Activated T-cell treated with anti-CD3 and anti-CD28 coated beads, Interleukin-2, amount 50 U/mL, for 4 hours (primary cell): ENCODE measurements around the gene MGAT1. TPM values are rescaled to one million over a fixed set of nuclear protein-coding genes. Genes with fewer than 3 reads are reported as not detected.

ENCODE experiments used
- ATAC-seq, 2 donors: fragments of 200-7000 bp; cut with Tn5 transposase; one replicate each; pipeline ENCODE4 v1.10.0; 2021
- DNase-seq: peaks from one replicate; pipeline ENCODE4 v3.0.0-alpha.2; 2020
- H3K27me3 Mint-ChIP-seq: one replicate; pipeline ENCODE4 v1.8.0; 2021; ENCODE audit warnings: low read depth, mixed read lengths
- H3K36me3 Mint-ChIP-seq: one replicate; pipeline ENCODE4 v1.8.0; 2022; ENCODE audit warnings: mixed read lengths; ENCODE audit not compliant: insufficient read depth
- H3K4me1 Mint-ChIP-seq: one replicate; pipeline ENCODE4 v1.8.0; 2021; ENCODE audit warnings: low read depth, mixed read lengths
- H3K4me3 Mint-ChIP-seq: one replicate; pipeline ENCODE4 v1.8.0; 2021; ENCODE audit warnings: mild to moderate bottlenecking, moderate library complexity, mixed read lengths
- H3K9me3 Mint-ChIP-seq: one replicate; pipeline ENCODE4 v1.8.0; 2021; ENCODE audit warnings: mixed read lengths
- total RNA-seq, 3 donors: library from RNA; stranded (reverse); gene quantifications; one replicate each; pipeline ENCODE4 v1.2.1, GENCODE V29; 2021

Gene MGAT1
- total RNA-seq, 3 donors from 2014 or later: 76.8 to 89.3 (median 85.0) TPM

DNA sequence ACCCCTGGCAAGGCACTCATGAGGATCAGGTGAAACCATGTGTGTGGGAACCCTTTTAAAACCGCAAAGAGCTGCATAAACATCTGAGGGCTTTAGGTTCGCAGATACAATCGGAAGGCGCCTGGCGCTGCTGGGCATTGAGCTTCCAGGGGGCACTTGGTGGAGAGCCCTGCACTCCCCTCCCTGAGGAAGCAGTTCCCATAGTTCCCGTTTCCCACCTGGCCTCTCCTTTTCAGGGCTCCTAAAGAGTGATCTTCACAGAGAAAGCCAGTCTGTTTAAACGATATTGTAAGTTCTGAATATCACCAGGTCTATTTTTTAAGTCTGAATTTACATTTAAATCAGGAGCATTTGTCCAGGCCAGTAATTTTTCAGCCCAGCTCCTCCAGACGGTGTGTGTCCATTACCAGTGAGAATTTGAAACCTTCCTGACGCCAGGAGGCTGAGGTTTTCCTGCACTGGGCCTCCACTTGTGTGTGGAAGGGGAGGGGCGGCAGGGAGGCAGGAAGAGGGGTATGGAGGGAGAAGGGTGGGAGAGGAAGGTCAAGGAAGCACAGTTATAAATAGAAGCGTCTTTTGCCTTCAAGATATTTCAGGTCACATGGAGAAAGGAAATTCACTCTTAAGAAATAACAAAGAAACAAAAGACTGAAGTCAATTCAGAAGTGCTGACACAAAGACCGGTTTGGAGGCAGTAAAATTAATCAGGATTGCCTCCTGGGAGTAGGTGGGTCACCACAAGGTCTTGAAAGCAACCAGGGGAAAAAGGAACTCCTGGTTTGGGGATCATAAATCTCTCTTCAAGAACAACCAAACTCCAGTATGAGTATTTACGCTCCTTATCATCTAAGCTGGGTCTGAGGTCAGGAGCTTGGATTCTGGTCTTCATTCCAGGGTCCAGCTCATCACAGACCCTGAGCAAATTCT is 14.3 kb upstream of the MGAT1 start:
- Mint-ChIP-seq H3K4me3 (peak overlapping the region; percentile 51), H3K4me1 (peaks cover 52% of the 10 kb centered on the region), H3K27me3 (no peaks in the 10 kb centered on the region), H3K9me3 (no peaks in the 10 kb centered on the region), H3K36me3 (no peaks in the 10 kb centered on the region)
- DNase-seq: no peak
- ATAC-seq: peak; percentile 51 to 59

DNA sequence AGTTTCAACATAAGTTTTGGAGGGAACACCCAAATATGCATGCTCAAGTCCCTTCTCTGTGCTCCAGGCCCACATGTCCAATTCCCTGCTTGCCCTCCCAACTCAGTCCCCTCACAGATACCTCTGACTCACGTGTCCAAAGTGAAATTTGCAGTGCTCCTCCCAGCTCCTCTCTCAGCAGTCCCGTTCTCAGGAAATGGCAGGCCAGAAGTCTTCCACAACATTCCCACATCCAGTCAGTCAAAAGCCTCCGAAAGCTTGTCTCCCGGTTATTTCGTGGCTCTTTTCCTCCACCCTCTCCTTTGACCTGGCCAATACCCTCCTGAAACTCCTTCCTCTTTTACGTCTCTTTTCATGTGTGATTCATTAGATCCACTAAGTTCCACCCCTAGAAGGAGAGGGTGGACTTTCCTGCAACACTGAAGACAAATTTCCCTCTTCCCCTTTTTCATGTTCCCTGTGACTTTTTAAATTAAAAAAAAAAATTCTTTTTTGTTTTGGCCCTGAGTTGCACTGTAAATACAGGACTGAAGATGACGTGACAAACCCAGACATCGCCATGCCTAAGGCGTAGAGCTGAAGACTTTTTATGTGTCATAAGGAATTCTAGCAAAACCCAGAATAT is 12.8 kb upstream of the MGAT1 start:
- Mint-ChIP-seq H3K36me3 (no peaks in the 10 kb centered on the region), H3K4me3 (peak overlapping the region; percentile 29), H3K9me3 (no peaks in the 10 kb centered on the region), H3K27me3 (no peaks in the 10 kb centered on the region), H3K4me1 (peaks cover 61% of the 10 kb centered on the region)
- DNase-seq: no peak
- ATAC-seq: no peak

DNA sequence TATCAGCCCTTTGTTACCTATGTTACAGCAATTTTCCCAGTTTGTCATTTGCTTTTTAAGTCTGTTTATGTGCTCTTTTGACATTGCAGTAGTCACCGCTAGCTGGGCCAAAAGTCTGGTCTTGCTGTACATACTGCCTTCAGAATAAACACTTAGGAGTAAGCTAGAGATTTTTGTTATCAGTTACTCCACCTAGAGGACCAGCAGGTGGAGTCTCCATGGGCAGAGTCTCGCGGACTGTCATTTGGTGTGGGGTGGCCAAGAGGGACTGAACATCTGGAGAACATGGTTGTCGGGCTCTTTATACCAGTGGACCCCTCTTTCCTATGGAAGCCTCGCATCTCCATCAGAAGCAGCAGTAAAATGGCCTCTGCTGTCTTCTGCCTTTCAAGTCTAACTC is 10.8 kb upstream of the MGAT1 start:
- H3K36me3 Mint-ChIP-seq: peaks cover 1% of the 10 kb centered on the region
- H3K9me3 Mint-ChIP-seq: no peaks in the 10 kb centered on the region
- no peaks in the 10 kb centered on the region for H3K27me3 Mint-ChIP-seq
- no peak overlapping the region for H3K4me3 Mint-ChIP-seq
- ATAC-seq (no peak), DNase-seq (no peak)
- peaks cover 72% of the 10 kb centered on the region for H3K4me1 Mint-ChIP-seq

DNA sequence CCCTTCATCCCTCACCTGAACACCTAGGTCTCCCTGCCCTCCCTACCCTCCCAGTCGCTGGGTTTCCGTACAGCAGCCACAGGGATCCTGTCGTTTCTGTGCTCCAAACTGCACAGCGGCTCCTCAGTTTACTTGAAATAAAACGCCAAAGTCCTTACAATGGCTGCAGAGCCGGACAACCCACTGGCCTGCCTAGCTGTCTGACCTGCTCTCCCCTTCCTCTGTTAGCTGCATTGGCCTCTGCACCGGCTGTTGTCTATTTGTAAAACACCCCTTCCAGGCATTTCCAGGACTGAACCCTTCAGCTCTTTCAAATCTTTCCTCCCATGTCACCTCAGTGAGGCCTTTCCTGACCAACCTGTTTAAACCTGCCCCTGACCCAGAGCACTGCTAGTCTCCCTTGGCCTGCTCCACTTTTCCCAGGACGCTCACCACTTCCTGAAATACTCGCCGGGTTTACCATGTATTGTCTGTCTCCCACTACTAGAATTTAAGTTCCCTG is 9.1 kb upstream of the MGAT1 start:
- Mint-ChIP-seq H3K9me3 (no peaks in the 10 kb centered on the region), H3K27me3 (no peaks in the 10 kb centered on the region), H3K36me3 (peaks cover 4% of the 10 kb centered on the region), H3K4me1 (peaks cover 73% of the 10 kb centered on the region), H3K4me3 (peak overlapping the region; percentile 96)
- ATAC-seq (no peak), DNase-seq (no peak)

DNA sequence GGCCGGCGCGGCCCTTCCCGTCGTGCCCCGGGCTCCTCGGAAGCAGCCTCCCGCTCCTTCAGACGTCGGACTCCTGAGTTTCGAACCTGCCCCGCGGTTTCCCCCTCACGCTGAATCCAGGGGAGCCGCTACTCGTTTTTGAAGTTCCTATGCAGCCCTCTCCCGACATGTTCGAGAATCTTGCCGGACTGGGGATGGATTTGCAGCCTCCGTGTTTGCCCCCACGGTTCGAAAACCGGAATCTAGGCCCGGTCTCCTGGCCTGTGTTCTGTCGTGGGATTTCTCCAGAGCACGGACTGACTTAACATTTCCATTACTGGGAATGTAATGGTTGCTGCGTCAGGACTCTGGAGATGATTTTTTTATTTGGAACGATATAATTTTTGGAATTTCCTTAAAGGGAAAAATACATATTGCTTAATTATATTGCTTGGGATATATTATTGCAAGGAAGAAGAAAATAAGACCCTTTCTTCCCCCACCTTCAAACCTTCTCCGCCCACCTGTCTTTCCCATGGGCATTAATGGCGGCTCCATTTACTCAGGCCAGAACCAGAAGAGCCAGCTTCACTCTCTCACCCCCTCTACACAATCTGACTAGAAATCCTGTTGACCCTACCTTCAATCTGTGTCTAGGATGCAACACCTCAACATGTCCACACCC is 8.5 kb upstream of the MGAT1 start:
- Mint-ChIP-seq H3K27me3 (no peaks in the 10 kb centered on the region), H3K4me3 (peak overlapping the region; percentile 96), H3K4me1 (peaks cover 75% of the 10 kb centered on the region), H3K36me3 (peaks cover 4% of the 10 kb centered on the region), H3K9me3 (no peaks in the 10 kb centered on the region)
- ATAC-seq: no peak
- DNase-seq: no peak

DNA sequence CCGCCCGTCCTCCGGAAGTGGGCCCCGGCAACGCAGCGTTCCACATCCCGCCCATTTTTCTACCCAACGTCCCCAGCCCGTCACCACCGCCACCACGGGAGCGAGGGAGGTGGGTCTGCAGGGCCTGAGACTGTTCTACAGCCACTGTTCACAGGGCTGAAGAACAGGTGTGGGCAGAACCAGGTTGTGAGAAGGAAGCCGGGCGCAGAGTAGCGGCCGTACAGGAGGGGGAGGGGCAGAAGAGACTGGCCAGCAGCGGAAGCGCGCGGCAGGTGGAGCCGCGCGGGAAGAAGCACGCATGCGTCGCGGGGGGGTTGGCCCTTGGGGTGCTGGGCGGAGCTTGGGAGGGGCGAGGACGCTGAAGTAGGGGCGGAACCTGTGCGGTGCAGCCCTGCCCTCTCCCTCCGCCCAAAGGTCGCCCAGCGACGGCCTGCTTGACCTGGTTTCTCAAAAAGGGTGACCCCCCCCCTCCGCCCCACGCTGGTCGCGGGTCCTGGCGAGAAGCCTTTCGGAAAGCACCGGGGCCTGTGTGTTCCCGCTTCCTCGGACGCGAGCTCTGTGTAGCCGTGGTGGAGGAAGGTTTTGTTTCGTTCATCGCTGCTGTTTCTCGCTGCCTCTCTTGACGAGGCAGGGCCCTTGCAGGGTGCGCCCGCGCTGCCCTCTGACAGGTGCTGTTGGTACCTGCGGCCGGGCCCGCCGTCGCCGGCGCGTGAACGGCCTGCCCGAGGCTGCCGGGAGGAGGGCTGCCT is 7.8 kb upstream of the MGAT1 start:
- H3K27me3 Mint-ChIP-seq: no peaks in the 10 kb centered on the region
- ATAC-seq (peak; percentile 81 to 84), DNase-seq (peak; percentile 96)
- peak overlapping the region; percentile 96 for H3K4me3 Mint-ChIP-seq
- H3K36me3 Mint-ChIP-seq: peaks cover 5% of the 10 kb centered on the region
- no peaks in the 10 kb centered on the region for H3K9me3 Mint-ChIP-seq
- H3K4me1 Mint-ChIP-seq: peaks cover 77% of the 10 kb centered on the region

DNA sequence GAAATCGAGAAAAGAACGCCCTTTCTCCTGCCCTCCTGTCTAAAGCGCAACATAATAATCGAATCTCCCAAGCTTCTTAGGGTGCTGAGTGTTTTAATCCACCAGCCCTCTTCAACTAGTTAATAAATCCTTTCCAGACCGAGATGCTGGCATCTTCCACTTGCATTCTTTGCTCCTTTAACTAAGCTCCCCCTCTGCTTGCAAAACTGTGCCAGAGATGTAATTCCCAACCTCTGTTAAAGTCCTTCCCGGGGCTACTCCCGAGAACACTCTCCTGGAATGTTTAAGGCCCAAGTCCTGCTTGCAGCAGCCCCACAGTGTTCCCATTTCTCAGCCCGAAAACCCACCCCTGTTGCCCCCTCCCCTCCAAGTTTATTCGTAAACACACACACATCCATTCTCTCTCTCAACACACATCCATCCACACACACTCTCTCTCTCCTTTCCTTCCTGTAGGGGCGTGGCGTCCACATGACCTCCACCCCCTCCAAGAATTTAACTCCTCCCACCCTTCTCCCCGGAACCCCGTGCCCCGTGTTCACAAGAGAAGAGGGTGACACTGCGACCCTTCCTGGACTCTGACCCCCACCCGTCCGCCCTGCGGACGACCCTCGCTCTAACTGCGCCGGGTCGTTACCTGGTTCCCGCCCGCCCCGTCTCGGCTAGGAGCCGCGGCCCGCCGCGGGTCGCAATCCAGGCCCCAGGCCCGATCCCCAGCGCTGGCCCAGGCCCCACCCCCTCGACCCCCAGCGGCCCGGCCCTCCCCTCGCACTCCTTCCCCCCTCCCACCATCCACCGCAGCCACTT is 7.0 kb upstream of the MGAT1 start:
- ATAC-seq: peak; percentile 74 to 76
- no peaks in the 10 kb centered on the region for H3K9me3 Mint-ChIP-seq
- H3K4me3 Mint-ChIP-seq: peak overlapping the region; percentile 96
- H3K4me1 Mint-ChIP-seq: peaks cover 81% of the 10 kb centered on the region
- no peaks in the 10 kb centered on the region for H3K27me3 Mint-ChIP-seq
- peaks cover 5% of the 10 kb centered on the region for H3K36me3 Mint-ChIP-seq
- peak; percentile 76 for DNase-seq

DNA sequence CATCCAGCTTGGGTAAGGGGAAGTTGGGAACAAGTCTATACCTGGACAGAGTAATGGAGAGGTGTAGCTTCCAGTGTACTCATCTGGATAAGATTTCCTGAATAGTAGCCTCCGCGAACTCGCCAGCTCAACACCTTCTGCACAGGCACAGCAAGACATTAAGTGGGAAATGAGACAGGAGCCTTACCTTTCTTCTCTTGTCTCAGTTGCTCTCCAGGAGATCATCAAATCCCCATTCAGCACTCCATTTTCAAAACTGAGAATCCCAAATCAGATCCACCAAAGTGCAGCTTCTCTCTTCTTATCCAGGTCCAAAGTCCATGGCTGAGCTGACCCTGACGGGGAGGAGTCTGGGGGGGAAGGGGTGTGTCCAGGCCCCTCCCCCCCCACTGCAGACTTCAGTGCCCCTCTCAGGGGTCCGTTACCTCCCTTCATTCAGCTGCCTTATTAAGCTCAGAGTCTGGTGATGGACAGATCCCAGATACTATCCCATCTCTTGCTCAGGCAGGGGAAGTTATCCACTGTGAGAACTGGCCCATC is 5.9 kb upstream of the MGAT1 start:
- no peak for DNase-seq
- Mint-ChIP-seq H3K4me3 (peak overlapping the region; percentile 96), H3K27me3 (no peaks in the 10 kb centered on the region), H3K9me3 (no peaks in the 10 kb centered on the region), H3K36me3 (peaks cover 5% of the 10 kb centered on the region), H3K4me1 (peaks cover 79% of the 10 kb centered on the region)
- ATAC-seq: no peak

DNA sequence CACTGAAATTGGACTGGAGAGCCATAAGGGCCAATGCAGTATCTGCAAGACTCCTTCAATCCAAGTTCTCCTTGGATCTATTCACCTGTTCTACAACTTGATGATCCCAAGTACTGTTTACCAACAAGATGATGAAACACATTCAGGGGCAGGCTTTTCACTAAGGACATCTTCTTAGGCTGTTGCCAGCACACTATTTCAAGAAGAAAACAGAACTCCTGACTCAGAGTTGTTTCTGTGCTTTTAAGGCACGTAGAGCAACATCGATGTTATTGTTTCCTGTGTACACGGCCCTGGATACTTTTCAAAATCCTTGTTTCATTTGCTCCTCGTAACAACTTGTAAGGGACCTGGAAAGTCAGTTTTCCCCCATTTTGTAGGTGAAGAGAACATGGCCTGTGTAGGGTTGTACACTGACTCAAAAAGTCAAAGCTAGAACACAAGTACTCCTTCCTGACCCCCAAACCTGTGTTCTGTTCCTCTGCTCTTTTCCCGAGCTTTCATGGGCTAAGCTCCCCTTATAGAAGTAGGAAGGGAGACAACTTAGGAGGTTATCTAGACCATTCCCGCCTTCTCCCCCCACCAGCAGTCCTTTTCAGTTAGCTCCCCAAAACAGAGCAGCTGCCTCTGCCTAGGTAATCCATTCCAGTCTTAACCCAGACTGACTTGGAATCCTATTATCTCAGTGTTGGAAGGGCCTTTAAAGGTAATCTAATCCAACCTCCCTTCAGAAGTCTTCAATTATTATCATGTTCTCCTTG is 5.2 kb upstream of the MGAT1 start:
- Mint-ChIP-seq H3K4me3 (peak overlapping the region; percentile 96), H3K4me1 (peaks cover 77% of the 10 kb centered on the region), H3K9me3 (no peaks in the 10 kb centered on the region), H3K36me3 (peaks cover 5% of the 10 kb centered on the region), H3K27me3 (no peaks in the 10 kb centered on the region)
- ATAC-seq (no peak), DNase-seq (no peak)

DNA sequence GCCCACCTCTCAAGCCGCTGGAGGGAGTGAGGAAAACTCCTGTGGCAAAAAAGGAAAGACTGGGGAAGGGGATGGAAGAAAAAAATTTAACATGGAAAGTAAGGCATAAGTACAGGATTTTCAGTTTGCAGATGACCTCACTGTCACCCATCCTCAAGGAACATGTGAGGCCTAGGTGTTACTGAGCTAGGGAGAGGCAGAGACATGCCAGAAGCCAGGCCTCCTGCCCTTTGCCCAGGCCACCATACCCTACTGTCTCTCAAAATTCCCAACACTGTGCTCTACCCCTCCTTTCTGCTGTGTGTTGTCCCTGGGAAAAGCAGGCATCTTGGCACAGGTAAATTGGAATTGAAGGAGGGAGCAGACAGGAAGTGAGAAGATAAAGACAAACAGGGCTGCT is 4.4 kb upstream of the MGAT1 start:
- peaks cover 5% of the 10 kb centered on the region for H3K36me3 Mint-ChIP-seq
- H3K4me1 Mint-ChIP-seq: peaks cover 73% of the 10 kb centered on the region
- no peaks in the 10 kb centered on the region for H3K9me3 Mint-ChIP-seq
- no peaks in the 10 kb centered on the region for H3K27me3 Mint-ChIP-seq
- ATAC-seq (no peak), DNase-seq (no peak)
- H3K4me3 Mint-ChIP-seq: peak overlapping the region; percentile 96

DNA sequence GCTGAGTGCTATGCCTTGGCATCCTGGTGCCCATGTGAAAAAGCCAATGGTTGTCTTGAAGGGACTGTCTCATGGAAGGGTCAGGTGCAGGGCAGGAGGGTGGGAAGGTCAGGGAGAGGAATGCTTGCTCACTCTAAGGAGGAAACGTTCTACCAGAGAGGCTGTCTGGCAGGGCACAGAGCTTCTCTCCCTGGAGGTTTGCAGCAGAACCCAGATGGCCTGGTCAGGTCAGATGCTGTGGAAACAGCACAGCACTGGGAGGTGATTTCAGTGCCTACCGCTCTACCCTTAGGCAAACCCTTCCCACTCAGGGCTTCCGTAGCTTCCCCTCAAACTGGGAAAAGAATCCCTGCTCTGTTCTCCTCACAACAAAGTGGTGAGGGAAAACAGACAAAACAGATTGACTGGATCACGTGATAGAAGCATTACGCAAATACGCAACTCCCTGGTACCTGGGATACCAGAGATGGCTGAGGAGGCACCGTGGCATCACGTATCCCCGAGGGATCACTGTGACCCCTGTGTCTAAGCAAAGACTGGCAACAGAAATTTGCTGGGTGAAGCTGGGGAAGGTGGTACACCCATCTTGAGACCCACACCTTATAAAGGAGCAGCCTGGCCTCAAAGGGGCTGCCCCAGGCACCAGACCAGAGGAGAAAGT is 3.9 kb upstream of the MGAT1 start:
- H3K36me3 Mint-ChIP-seq: peaks cover 5% of the 10 kb centered on the region

DNA sequence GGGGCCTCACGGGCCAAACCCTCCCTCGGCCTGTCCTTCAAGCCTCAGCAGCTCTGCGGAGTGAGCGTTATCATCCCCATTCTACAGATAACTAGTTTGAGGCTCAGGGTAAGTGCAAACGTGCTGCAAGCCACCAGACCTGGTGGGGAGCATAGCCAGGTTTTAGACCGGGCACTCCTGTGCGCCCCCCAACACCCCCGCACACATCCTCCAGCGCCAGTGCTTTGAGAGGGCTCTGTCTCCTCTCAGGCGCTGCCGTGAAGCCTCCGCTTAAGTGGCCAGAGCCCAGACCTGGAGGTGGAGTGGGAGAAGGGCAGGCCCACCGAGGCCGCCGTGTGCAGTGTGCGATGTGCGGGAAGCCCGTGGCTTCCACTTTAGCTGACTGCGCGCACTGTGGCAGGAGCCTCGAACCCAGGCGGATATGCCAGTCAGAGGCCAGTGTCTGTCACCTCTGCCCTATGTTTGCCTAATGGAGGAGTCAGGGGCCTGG is 1.6 kb upstream of the MGAT1 start:
- H3K9me3 Mint-ChIP-seq: no peaks in the 10 kb centered on the region
- peak overlapping the region; percentile 89 for H3K4me3 Mint-ChIP-seq
- H3K27me3 Mint-ChIP-seq: no peaks in the 10 kb centered on the region
- no peak for DNase-seq
- peak; percentile 3 to 4 for ATAC-seq
- peaks cover 85% of the 10 kb centered on the region for H3K4me1 Mint-ChIP-seq
- peaks cover 12% of the 10 kb centered on the region for H3K36me3 Mint-ChIP-seq

More for the DNA sequence above, 3.9 kb upstream of the MGAT1 start:
- Mint-ChIP-seq H3K9me3 (no peaks in the 10 kb centered on the region), H3K27me3 (no peaks in the 10 kb centered on the region), H3K4me3 (peak overlapping the region; percentile 96), H3K4me1 (peaks cover 73% of the 10 kb centered on the region)
- no peak for DNase-seq
- ATAC-seq: no peak
